Activated CD8-positive, alpha-beta memory T cell treated with anti-CD3 and anti-CD28 coated beads for 4 hours (primary cell): ENCODE data around the gene SLC35E2B.
A peak's percentile ranks its signal among the peaks of the same experiment; 100 is the strongest.

ENCODE experiments used
- DNase-seq, 2 donors: peaks; one replicate each; pipeline ENCODE4 v3.0.0-alpha.2; 2020; ENCODE audit warnings: low read depth in 2 of 2

Gene SLC35E2B

DNA sequence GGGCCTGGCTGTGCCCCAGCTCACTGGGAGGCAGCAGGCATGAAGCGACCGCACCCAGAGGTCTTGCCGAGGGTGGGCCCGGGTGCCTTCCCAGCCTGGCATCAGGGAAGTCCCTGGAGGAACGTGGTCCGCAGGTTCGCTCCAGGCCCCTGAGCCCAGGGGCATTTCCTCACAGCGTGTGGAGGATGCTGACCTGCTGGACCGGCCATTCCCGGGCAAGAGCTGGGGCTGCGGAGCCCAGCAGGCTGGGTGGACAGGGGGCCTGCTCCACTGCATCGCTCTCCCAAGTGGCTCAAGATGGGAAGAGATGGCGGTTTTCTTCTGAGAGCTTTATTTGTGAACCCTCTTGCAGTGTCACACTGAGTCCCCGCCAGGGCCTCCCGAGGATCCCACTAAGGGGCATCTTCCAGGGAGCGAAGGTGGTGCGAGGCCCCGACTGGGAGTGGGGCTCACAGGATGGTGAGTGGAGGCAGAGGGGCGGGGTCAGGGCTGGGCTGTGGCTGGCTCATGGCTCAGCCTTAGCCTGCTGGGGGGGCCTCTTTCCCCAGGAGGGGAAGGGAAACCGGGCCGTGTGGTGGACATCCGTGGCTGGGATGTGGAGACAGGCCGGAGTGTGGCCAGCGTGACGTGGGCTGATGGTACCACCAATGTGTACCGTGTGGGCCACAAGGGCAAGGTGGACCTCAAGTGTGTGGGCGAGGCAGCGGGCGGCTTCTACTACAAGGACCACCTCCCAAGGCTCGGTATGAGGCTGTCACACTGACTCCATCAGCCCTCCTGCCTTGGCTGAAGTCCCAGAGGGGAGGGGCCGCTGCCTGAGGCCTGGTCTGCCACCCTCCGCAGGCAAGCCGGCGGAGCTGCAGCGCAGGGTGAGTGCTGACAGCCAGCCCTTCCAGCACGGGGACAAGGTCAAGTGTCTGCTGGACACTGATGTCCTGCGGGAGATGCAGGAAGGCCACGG is 67.9 kb downstream of the SLC35E2B start:
- no peak for DNase-seq

DNA sequence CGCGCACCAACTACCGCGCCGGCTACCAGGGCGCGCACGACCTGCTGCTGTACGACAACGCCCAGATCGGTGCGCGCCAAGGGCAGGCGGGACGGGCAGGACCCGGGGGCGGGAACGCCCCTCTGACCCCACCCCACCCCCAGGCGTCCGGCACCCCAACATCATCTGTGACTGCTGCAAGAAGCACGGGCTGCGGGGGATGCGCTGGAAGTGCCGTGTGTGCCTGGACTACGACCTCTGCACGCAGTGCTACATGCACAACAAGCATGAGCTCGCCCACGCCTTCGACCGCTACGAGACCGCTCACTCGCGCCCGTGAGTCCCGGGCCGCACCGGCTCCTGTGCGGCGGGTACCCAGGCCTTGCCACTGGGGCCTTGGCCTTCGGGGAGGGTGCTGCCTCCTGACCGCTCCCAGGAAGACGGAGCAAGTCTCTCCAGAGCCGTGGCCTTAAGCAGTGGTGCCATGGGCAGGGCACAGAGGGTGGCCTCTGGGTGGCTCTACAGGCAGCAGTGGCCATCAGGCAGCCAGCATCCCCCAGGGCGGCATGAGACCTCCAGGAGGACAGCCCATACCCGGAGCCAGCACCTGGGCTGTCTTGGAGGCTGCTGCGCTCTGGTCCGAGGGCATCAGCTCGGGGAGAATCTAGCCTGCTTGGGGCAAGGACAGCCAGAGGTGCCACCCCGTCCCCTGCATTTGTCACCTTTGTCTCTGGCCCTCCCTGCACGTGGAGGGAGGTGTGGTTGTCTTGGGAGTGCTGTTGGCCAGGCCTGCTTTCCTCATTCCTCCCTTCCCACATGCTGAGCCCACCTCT is 68.8 kb downstream of the SLC35E2B start:
- no peak for DNase-seq

DNA sequence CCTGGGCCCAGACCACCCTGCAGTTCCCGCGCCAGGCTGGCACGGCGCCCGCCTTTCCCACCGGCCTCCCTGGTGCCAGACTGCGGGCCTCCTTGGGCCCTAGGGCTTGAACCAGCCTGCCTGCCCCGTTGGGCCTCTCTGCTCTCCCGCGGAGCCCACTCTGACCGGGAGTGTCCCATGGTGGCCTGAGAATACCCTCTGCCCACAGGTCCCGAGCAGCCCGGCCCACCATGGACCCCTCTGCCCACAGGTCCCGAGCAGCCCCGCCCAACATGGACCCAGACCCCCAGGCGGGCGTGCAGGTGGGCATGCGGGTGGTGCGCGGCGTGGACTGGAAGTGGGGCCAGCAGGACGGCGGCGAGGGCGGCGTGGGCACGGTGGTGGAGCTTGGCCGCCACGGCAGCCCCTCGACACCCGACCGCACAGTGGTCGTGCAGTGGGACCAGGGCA is 69.4 kb downstream of the SLC35E2B start:
- no peak for DNase-seq

DNA sequence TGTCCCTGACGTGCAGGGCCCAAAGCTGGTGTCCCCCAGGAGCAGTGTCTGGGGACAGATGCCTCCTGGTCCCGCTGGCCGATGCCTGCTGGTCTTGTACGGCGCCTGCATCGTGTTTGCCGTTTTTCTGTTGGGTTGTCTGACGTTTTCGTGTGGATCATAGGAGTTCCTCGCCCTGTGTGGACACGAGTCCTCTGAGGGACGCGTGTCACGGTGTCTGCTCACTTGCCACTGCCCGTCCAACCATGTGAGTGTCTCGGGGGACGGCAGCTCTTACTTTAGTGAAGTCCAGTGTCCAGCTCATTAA is 69.9 kb downstream of the SLC35E2B start:
- DNase-seq = no peak

DNA sequence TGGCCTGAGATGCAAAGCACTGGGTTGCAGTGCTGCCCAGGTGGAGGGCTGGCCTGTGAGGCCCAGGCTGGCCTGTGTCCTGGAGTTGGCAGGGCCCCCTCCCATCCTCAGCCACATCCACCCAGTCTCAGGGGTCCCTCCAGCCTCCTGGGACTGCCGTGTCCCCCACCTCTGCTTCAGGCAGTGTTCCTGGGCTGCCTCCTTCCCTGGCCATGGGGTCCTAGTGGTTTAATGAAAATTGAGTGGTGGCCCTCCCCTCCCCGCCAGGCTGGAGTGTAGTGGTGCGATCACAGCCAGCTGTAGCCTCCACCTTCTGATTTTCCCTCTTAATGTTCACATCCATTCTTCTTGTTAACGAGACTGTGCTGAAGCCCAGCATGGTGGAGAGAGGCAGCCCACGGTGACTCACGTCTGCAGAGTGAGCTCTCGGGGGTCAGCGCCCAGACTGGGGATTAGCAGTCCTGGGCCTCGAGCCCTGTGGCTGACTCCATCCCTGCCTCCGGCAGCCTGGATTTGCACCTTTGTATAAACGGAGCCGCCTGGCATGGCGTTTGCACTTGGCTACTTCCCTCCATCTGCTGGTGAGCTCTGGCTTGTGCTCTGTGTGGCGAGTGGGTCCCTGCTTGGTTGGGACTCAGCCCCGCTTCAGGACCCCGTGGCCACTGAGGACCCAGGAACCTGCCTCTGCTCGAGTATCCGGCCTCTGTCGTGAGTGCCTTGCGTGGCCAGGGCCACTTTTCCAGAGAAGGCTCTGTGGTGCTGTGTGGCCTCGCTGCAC is 70.4 kb downstream of the SLC35E2B start:
- no peak for DNase-seq

DNA sequence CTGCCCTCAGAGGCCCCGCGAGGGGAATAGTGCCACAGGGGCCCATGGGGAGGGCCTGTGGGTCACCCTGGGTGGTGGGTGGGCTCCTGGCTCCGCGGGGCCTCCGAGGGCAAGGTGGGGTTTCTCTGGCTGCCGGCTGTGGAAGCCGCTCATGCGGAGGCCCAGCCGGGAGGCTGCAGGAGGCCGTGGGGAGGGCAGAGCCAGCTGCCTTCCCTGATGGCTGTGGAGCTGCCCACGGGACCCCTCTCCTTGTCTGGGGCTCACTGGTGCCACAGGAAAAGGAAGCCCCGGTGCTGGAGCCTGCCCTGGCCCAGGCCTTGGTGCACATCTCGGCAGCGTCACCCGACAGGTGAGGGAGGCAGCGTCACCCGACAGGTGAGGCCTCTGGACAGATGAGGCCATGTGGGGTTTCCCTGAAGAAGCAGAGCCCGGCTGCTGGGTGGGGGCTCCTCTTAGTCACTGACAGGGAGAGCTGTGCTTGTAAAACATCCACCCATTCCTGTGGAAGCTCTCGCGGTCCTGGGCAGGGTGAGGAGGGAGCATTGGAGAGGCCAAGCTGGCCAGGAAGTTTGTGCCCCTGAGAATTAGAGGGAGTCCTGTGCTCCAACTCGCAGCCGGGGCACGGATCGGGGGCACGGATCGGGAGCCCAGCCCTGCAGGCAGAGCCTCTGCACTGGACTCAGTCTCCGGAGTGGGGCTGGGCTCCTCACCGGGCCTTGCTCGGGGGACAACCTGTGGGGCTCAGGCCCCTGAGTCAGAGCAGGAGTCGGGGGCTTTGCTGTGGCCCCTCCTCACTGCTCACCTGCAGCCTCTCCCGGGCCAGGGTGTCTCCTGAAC is 71.2 kb downstream of the SLC35E2B start:
- DNase-seq = no peak

- no peak for DNase-seq
Measured at GRCh38 chr1:1620433-1621139, 72.0 kb downstream of the SLC35E2B start.

- no peak for DNase-seq
Measured at GRCh38 chr1:1619917-1620361, 72.7 kb downstream of the SLC35E2B start.

GRCh38 chr1:1618396-1619068 is 74.1 kb downstream of the SLC35E2B start:
- DNase-seq = no peak

DNA sequence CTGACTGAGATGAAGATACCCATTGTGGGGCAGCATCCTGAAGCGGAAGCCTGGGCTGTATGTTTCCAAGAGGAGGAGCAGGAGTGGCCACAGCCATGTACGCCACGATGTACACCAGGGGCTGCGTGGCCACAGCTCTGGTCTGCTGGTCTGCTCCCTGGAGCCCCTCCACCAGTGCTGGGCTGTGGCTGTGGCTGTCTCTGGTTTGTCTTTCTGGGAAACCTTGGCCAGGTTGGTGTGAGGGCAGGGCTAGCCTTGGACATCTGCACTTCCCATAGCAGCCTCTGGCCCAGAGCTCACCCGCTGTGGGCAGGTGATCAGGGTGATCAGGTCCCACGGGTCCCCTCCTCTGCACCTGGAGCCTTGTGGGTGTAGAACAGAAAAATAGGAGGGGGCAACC is 74.7 kb downstream of the SLC35E2B start:
- DNase-seq = no peak

- DNase-seq = no peak
Measured at GRCh38 chr1:1617516-1617915, 75.1 kb downstream of the SLC35E2B start.

- DNase-seq = no peak
Measured at GRCh38 chr1:1616838-1617237, 75.8 kb downstream of the SLC35E2B start.

GRCh38 chr1:1616045-1616790 is 76.4 kb downstream of the SLC35E2B start:
- no peak for DNase-seq

GRCh38 chr1:1615256-1616044 is 77.1 kb downstream of the SLC35E2B start, which contains the start of gene MIB2:
Gene MIB2, plus strand, starts transcription at chr1:1615500. Its CDS starts 7,953 bp downstream, at chr1:1623453.
- peak; percentile 94 to 96 for DNase-seq

- no peak for DNase-seq
Measured at GRCh38 chr1:1614954-1615255, 77.7 kb downstream of the SLC35E2B start.

- DNase-seq = peak; percentile 22 to 51
Measured at GRCh38 chr1:1614204-1614953, 78.2 kb downstream of the SLC35E2B start.

DNA sequence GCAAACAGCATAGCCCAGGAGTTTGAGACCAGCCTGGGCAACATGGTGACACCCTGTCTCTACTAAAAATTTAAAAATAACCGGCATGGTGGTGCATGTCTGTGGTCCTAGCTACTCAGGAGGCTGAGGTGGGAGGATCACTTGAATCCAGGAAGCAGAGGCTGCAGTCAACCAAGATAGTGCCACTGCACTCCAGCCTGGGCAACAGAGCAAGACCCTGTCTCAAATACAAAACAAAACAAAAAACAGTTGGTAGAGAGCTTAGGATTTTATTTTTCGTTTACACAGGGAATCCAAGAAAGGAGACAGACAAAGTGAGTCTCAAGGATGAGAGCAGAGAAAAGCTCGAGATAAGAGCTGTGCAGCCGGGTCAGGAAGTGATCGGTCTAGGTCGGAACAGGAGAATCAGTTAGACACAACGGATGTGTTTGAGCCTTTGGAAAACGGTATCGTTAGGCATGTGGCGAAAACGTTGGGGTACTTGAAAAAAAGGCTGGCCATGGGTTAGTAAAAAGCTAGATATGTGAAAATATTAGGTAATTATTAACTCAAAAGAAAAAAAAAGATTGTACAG is 79.0 kb downstream of the SLC35E2B start:
- DNase-seq = no peak

DNA sequence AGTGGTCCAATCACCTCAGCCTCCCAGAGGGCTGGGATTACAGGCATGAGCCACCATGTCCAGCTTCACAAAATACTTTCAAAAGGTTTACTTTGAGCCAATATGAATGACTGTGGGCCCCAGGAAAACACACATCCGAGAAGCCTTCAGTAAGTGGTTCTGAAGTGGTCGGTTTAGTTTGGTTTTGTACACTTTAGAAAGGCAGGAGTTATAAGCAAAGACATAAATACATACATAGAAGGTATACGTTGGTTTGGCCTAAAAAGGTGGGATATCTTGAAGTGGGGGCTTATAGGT is 80.5 kb downstream of the SLC35E2B start:
- no peak for DNase-seq
